PC-3 (cell line): ENCODE results near the gene PDZRN3.

ENCODE experiments used
- CTCF ChIP-seq: fragments of 300-600 bp; sonication (generic); conservative IDR thresholded peaks from 2 replicates; pipeline ENCODE4 v1.5.1; 2017; ENCODE audit warnings: antibody characterized with exemption, low read depth, mild to moderate bottlenecking, low read length
- EZH2 ChIP-seq: fragments of 300-600 bp; sonication (generic); IDR thresholded peaks from one replicate; pipeline ENCODE4 v1.6.1; 2017; ENCODE audit warnings: antibody characterized with exemption, mild to moderate bottlenecking, low read length; ENCODE audit not compliant: unreplicated experiment
- EZH2phosphoT487 ChIP-seq: fragments of 300-600 bp; sonication (generic); IDR thresholded peaks from 2 replicates; pipeline ENCODE4 v1.6.1; 2018; ENCODE audit warnings: mild to moderate bottlenecking, antibody characterized with exemption, low read length, borderline replicate concordance

GRCh38 chr3:73573204-73573603 lies 51.5 kb downstream of the PDZRN3 start:
- TF ChIP-seq CTCF: no peak
- no peak for TF ChIP-seq EZH2
- TF ChIP-seq EZH2phosphoT487: no peak
